ENCODE results near the gene CCDC185.

DNA sequence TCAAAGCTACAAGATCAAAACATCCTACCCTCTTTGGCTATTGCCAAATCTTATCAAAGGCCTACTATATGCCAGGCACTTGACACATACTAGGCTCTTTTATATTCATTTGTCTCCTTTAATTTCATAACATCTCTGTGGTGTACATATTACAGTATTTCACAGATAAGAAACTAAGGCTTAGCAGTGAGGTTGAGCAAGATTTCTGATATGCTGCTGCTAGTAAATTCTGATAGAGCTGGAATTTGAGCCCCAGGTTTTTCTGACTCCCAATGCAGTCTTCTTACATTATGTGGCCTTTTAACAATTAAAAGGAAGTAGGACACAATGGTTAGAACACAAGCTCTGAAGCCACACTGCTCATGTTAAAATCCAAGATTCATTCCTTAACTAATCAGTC, 16.8 kb downstream of the CCDC185 start:
- TF ChIP-seq POLR2AphosphoS5 (IDR thresholded peaks at IDR 0.05; ENCODE audit: low read depth, low read length) (no peak), FOXP2 (optimal IDR thresholded peaks at IDR 0.05; ENCODE audit: borderline replicate concordance, extremely low read depth, extremely low read length, insufficient read depth) (no peak)
